Stimulated activated CD8-positive, alpha-beta memory T cell treated with anti-CD3 and anti-CD28 coated beads, Interleukin-4, amount 100 ng/mL, for 4 hours (primary cell): ENCODE data around the gene SLC16A5.
A peak's percentile ranks its signal among the peaks of the same experiment; 100 is the strongest.
"Not testable (repeated sequence)": the region's sequence is repeated elsewhere in the genome, so short reads cannot be mapped to it uniquely, and the experiment has no call there.

Experiments used
- DNase-seq, 2 donors: peaks; one replicate each; pipeline ENCODE4 v3.0.0-alpha.2; 2020; ENCODE audit warnings: low read depth in 2 of 2, low spot score in 1 of 2

Gene SLC16A5, protein sequence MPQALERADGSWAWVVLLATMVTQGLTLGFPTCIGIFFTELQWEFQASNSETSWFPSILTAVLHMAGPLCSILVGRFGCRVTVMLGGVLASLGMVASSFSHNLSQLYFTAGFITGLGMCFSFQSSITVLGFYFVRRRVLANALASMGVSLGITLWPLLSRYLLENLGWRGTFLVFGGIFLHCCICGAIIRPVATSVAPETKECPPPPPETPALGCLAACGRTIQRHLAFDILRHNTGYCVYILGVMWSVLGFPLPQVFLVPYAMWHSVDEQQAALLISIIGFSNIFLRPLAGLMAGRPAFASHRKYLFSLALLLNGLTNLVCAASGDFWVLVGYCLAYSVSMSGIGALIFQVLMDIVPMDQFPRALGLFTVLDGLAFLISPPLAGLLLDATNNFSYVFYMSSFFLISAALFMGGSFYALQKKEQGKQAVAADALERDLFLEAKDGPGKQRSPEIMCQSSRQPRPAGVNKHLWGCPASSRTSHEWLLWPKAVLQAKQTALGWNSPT

DNA sequence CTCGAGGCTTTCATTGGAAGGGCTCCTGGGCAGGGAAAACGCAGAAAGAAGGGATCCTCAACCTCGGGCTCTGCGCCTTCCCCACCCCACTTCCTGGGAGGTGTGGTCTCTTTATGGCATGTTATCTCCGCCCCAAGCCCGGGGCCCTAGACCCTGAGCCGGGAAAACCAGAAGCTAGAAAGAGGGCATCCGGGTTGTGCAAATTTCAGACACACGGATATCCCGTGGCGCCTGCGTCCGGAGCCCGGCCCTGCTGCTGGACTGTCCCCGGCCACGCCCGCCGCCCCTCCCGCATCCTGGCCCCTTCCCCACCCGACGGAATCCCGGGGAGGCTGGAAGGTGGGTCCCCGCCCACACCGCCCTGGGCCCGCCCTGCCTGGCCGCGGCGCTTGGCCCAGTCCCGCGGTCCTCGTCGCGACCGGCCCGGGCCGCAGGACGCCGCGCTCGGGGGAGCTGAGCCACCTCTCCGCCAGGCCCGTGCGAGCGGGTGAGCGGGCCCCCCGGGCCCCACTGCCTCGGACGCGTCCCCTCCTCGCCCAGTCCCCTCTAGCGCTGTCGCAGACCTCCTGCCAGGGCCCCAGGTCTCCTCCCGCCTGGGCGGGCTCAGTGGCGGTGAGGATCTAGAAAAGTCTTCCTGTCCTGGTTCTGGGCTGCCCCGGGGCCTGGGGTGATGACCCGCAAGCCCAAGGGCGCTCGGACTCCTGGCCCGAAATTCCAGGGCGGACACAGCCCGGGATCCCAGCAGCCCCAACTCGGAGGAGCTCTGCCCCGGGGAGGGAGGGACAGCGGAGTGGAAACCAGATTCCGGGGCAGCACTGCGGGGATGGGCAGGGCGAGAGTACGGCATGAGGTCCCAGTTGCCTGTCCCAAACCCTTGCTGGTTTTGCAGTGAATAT lies at the start of gene SLC16A5:
SLC16A5 (plus strand) TSS at position 397 of the 896 bp plus-strand sequence. CDS start 5,683 bp downstream, outside the sequence.
- no peak for DNase-seq

DNA sequence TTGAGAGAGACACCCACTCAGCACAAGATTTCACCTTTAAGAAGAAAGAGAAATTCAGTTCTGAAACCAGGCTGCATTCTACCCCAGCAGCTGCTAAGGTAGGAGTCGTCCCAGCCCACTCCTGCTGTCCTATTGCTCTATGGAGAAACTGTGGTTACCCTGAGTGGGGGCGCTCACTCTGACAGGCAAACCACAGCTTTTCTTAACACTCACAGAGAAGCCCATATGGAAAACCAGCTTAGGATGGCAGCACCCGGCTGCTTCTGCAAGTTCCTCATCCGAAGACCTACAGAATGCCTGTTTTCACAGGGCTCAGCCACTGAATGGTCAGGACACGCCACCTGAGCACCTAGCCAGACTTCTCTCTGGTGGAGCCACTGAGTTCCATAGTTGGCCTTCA lies 48.5 kb upstream of the SLC16A5 start:
- no peak for DNase-seq

DNA sequence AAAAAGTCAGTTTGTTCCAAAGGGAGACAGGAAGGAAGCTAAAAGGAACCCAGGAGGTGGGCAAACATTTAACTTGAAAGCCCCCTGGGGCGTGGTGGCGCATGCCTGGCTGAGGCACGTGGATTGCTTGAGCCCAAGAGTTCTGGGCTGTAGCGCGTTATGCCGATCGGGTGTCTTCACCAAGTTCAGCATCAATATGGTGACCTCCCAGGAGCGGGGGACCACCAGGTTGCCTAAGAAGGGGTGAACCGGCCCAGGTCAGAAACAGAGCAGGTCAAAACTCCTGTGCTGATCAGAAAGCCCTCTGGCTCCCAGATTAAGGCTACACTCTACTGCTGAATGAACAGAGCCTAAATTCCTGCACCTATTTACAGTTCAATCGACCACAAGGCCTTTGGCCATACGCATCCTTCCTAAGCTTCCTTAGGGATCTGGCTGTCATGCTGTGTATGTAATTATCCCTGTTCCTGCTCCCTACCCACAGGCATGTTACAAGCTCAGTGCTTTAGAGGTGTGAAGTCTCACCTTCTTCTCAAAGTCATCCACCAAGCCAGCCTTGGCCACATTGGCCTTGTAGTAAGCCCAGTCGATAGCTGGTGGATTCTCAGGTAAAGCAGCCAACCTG lies 46.0 kb upstream of the SLC16A5 start:
- DNase-seq, result no peak

DNA sequence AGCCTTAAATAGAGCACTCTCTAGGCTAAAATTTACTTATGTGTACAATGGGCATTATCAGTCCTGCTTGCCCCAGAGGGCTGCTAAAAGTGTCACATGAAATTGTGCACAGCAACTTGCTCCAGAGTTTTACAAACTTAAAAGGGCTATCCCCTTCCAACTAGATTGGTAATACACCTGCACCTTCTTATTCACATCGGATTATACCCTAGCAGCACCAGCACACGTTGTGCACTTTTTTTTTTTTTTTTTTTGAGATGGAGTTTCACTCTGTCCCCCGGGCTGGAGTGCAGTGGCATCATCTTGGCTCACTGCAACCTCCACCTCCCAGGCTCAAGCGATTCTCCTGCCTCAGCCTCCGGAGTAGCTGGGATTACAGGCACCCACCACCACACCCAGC lies 44.0 kb upstream of the SLC16A5 start:
- DNase-seq, result not testable (repeated sequence)

DNA sequence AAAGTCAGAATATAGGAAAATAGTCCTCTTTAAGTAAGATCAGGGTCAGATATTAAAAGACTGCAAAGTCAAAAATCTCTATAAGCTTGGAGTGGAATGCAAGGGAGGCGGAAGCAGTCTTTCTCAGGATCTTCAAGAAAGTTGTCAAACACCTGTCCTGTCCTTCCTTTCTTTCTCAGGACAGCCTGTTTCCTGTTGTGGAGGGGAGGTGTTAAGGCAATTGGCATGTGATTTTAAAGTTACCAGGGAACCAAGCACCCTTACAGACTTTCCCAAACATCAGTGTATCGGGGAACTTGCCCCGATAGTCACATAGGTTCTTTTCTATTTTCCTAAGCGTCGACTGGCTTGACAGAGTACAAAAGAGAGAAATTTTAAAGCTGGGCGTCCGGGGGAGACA lies 43.0 kb upstream of the SLC16A5 start:
- DNase-seq, result no peak

DNA sequence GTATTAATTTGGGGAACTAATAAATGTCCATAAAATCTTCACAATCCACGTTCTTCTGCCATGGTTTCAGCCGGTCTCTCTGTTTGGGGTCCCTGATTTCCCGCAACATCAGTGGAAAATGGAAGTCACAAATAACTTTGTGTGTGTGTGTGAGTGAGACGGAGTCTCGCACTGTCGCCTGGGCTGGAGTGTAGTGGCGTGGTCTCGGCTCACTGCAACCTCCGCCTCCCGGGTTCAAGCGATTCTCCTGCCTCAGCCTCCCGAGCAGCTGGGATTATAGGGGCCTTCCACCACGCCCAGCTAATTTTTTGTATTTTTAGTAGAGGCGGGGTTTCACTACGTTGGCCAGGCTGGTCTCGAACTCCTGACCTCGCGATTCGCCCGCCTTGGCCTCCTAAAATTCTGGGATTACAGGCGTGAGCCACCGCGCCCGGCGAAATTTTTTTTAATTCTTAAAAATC lies 41.8 kb upstream of the SLC16A5 start:
- not testable (repeated sequence) for DNase-seq

DNA sequence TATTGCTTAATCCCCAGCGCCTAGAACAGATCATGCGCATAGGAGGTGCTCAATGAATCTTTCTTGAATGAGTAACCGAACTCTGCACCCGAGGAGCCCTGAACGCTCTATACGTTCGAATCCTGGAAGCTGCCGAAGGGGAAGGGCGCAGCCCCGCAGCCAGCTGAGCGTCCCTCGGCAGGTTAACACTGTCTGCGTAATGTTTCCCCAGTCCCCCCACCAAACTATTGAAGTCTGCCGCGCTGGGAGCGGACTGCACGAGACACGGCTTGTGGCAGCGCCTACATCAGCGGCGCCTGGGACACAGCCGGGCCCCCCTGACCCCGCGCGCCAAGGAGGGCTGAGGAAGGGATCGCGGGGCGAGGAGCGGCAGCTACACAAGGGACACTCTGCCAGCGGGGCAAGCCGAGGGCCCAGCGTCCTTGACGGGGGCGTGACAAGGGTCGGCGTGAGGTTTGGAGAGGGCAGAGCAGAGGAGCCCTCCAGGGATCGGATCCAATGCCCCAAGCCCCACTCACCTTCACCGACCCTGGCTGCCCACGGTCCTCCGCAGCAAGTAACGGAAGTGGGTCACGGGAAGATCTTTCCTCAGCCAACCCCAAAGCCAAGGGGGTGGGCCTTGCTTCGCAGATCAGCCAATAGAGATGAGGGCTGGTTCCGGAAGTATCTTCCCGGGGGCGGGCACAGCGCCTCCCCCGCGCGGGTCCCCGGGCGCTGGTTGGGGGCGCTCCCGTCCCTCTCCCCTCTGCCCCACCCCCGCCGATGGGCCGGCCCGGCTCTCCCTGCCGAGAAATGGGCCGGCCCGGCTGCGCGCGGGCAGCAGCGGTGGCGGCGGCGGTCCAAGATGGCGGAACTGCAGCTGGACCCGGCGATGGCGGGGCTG lies 41.1 kb upstream of the SLC16A5 start, which contains the start of the genes ATP5PD and KCTD2:
ATP5PD (minus strand) TSS at position 563 of the 883 bp plus-strand sequence. CDS start 4,319 bp downstream, outside the sequence.
KCTD2 (plus strand) TSS at position 819 of the 883 bp plus-strand sequence; CDS start at position 845, 26 bp downstream.
- DNase-seq, result peak; percentile 86 to 93

DNA sequence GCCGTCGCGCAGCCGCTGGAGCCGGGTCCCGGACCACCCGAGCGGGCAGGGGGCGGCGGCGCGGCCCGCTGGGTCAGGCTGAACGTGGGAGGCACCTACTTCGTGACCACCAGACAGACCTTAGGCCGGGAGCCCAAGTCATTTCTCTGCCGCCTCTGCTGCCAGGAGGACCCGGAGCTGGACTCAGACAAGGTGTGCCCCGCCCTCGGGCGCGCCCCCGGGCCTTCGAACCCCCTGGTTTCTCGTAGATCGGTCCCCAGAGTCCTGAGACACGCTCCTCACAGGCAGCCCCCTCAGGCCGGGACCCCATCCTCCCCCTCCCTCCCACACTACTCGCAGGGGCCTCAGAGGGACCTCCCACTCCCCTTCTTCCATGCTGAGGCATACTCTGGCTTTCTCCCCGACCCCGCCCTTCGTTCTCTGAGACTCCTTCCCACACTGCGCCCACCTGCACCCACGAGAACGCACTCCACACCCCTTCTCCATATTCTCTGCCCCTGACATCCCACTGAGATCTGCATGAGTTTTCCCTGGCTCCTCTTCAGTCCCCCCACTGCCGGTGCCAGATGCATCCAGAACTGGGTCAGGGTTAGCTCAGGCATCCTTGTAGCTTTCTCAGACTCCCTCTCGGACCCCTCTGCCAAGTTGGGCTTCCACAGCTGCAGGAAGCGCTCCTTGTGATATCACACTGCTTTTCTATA lies 40.2 kb upstream of the SLC16A5 start:
- no peak for DNase-seq

DNA sequence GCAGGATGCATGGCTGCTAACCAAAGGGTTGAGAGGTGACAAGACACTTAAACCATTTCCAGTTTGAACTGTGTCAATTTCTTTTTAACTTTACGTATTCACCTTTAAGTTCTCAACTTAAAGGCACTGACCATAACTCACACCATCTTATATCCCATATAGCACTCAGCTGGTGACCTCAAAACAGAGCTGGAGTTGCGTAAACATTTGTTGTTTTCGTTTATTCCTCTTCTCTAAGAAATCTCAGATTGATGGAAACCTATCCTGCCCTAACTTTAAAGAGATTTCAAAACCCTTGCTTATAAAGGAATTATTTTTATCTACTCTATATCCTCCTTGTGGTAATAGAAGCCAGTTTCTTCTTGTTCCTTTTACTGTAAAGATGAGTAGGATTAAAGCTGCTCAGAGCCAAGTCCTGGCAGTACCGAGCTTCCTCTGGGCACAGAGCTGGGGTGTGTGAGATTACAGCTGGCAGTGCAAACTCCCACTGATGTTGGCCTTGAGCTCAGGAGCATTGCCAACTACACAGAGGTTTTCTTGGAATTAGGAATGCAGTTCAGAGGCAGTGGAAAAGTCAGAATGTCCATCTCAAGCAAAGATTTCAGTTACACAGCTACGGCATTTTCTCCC lies 39.4 kb upstream of the SLC16A5 start:
- no peak for DNase-seq

DNA sequence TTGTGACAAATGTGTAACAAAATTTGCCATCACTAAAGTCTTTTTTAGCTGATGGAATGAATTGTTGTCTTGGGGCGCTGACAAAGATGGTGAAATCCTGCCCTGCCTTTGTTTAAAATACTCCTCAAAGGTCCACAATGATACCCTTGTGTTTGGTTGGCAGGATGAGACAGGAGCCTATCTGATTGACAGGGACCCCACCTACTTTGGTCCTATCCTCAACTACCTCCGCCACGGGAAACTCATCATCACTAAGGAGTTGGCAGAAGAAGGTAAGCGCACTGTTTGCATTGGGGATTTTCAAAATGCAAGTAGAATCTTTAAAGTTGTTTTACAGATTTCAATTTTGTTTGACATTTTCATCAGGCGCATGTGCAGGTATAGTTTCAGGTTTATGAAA lies 38.7 kb upstream of the SLC16A5 start:
- no peak for DNase-seq

DNA sequence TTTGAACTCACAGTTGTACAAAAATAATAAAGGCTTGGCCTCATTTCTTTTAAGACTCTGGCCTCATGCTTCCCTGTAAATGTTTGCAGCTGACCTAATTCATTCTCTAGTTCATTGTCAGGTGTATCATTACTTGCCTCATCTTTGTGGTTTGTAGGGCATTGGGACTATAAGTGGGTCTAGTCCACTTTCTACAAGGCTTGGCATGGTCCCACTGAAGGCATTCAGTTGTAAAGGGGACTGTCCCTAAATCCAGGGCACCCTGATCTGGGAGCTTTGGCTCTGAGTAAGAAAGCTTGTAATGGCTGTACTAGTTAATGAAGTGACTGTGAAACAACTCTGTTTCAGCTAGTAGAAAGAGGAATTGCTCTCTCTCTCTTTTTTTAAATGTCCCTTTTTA lies 38.0 kb upstream of the SLC16A5 start:
- DNase-seq, result no peak

DNA sequence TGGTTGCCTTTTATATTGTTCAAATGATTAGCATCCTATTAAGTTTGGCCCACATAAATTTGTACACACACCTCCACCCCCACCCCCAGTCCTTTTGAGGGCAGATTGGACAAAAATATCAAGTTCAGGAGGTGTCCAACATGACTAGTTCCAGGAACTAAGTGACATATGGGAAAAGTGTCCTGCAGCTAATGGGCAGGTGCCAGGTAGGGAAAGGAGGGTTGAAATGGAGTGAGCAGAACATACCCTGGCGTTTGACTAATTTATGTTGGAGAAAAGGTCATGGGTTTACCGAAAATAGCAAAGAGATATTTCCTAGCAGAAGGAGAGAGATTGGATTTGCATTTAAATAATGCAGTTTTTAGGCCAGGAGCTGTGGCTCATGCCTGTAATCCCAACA lies 35.8 kb upstream of the SLC16A5 start:
- no peak for DNase-seq

DNA sequence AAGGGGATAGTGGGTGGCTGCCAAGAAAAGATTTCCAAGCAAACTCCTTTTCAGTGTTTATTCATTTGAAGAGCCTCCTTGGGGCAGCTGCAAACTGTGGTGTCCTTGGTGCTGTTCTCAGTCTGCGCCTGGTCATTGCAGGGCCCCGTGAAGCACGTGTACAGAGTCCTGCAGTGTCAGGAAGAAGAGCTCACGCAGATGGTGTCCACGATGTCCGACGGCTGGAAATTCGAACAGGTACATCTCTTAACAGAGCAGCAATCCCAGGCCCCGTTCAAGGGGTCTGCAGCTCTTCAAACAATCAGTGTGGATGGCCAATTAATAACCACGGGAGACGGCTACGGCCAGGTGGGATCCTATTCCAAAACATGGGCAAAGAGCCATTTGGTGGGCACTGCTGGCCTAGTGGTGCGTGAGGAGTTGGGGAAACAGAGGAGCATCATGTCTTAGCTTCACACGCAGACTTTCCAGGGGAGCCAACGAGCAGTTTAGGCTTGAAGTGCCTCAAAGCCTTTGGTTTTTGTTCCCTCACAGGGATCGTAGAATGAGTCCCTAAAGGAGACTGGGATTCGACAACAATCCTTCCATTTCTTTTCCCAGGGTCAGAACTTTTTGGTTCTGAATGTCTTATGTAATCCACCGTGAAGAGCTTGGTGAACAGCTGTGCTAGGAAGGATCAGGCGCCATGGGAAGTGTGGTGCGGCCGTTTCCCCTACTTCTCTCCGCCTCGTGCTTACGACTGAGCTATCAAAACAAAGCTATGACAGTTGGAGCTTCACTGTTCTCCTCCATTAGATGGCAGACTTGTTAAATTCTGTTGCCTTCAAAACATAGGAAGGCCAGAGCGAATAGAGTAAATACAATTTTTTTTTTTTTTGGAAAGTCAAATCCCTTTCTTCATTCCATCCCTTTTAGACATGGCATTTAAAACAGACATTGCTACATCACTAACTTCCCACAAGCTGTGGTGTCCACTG lies 28.1 kb upstream of the SLC16A5 start:
- no peak for DNase-seq

DNA sequence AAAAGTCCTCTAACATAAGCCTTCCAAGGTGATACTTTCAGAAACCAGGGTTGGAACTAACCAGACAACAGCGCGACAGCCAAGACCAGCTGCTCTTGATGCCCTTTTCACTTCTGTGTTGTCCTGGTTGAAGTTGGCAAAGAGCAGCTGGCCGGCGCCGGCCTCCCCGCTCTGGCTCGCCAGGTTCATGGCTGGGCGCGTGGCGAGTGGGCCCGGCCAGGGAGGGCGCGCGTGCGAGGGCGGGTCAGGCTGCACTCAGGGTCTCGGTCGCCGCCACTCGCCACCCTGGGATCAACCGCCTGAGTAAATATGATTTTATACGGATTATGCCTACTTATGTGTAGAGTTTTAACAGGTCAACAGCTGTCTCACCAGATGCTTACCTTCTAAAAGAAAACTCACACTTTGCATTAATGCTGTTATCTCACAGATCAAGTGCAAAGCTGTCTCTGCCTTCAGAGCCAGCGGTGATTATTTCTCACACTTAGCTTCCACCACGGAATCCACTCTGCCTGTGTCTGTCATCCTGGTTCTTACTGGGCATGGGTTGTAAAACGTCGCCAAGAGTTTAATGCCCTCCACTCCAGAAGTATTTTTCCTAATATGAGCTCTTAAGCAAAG lies 27.2 kb upstream of the SLC16A5 start:
- DNase-seq, result no peak

DNA sequence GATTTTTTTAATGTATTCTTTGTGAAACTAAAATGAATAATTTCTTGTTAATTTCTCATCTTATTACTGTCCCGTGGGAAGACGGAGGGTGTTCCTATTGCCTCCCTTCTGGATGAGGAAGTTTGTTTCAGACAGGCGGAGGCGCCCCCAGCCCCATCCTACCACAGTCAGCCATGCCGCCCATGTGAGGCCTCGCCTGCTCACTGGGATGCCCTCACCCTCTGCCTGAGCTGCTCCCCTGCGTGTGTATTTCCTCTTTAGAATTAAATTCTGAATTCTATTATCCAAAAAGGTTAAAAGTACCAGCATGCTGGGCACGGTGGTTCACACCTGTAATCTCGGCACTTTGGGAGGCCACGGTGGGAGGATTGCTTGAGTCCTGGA lies 26.7 kb upstream of the SLC16A5 start:
- DNase-seq, result no peak

DNA sequence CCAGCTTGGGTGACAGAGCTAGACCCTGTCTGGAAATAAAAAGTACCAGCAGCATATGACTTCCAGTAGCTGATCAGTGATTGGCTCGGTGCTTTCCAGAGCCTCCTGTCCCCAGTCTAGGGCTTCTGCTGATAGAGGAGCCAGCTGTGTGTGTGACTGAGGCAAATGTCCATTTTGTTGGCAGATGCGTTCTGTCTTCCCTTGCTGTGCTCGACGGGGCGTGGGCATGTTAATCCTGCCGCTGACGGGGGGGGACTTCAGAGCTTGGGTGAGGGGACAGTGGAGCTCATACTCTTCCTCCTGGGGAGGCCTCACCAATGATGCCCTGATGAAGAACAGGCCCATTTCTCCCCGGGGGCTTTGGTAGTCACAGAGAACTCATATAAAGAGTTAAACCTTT lies 26.1 kb upstream of the SLC16A5 start:
- no peak for DNase-seq

DNA sequence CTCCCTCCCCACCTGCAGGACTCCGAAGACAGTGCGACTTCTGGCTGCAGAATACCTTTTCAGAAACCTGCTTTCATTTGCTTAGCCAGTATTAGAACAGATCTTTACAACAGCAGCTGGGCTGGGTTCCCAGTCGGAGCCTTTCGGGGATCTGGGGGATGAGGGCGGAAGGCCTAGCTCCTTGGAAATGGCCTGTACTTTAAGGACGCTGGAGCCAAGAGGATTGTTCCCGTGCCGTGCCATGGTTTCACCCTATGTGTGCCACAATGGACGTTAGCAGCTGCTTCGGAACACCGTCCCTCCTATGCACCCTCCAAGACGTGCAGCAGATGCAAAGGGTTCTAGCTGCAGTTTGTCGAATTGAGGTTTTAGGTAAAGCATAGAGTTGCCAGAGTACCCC lies 24.6 kb upstream of the SLC16A5 start:
- no peak for DNase-seq
